Endodermal cell (in vitro differentiated cells): ENCODE measurements around the gene PHOSPHO2. TPM values are rescaled to one million over a fixed set of nuclear protein-coding genes. Genes with fewer than 3 reads are reported as not detected.

Experiments
- DNase-seq: peaks from one replicate; pipeline ENCODE4 v3.0.0-alpha.2; 2017
- H3K27ac ChIP-seq: 2 replicates; pipeline ENCODE4 v1.5.1; 2013; ENCODE audit warnings: mild to moderate bottlenecking, low read depth, low read length, moderate library complexity
- H3K27me3 ChIP-seq: 2 replicates; pipeline ENCODE4 v1.6.1; 2013; ENCODE audit warnings: mild to moderate bottlenecking, low read length, moderate library complexity; ENCODE audit not compliant: insufficient read depth, control insufficient read depth, poor library complexity, severe bottlenecking
- H3K36me3 ChIP-seq: 2 replicates; pipeline ENCODE4 v1.7.0; 2013; ENCODE audit warnings: mild to moderate bottlenecking, low read length, moderate library complexity; ENCODE audit not compliant: control insufficient read depth, insufficient read depth
- H3K4me1 ChIP-seq: one replicate; pipeline ENCODE4 v1.7.0; 2013; ENCODE audit warnings: low read length; ENCODE audit not compliant: control insufficient read depth, insufficient read depth
- H3K4me3 ChIP-seq: 2 replicates; pipeline ENCODE4 v1.5.1; 2013; ENCODE audit warnings: mild to moderate bottlenecking, low read length, moderate library complexity
- H3K9ac ChIP-seq: 2 replicates; pipeline ENCODE4 v1.6.1; 2013; ENCODE audit warnings: mild to moderate bottlenecking, low read length, moderate library complexity; ENCODE audit not compliant: poor library complexity, severe bottlenecking; ENCODE audit errors: extremely low read depth
- H3K9me3 ChIP-seq: 2 replicates; pipeline ENCODE4 v1.6.1; 2013; ENCODE audit warnings: mild to moderate bottlenecking, low read length, moderate library complexity; ENCODE audit not compliant: control insufficient read depth
- H3K27ac Mint-ChIP-seq: 2 replicates; pipeline ENCODE4 v1.8.0; 2020; ENCODE audit warnings: mixed read lengths
- H3K27me3 Mint-ChIP-seq: 2 replicates; pipeline ENCODE4 v1.8.0; 2021; ENCODE audit warnings: mild to moderate bottlenecking, mixed read lengths; ENCODE audit not compliant: insufficient read depth
- H3K36me3 Mint-ChIP-seq: 2 replicates; pipeline ENCODE4 v1.8.0; 2020; ENCODE audit warnings: low read depth, mixed read lengths
- H3K4me1 Mint-ChIP-seq: 2 replicates; pipeline ENCODE4 v1.8.0; 2020; ENCODE audit warnings: mixed read lengths
- H3K4me3 Mint-ChIP-seq: 2 replicates; pipeline ENCODE4 v1.8.0; 2020; ENCODE audit warnings: mild to moderate bottlenecking, moderate library complexity, mixed read lengths
- H3K9me3 Mint-ChIP-seq: 2 replicates; pipeline ENCODE4 v1.8.0; 2020; ENCODE audit warnings: mild to moderate bottlenecking, mixed read lengths
- WGBS, 2 experiments: methylation state at CpG; one replicate each; pipeline versions ENCODE4 v1.1.5 to v1.1.7; 2013; ENCODE audit warnings: missing lambda C conversion rate in 2 of 2, mixed read lengths in 1 of 2; ENCODE audit not compliant: insufficient coverage in 1 of 2, insufficient read length in 1 of 2; 5-methylcytosine and 5-hydroxymethylcytosine counted together
- total RNA-seq, 2 donors: library from RNA; stranded (reverse); fragmentation: NEBNext Ultra II Directional in 1 of 2; extraction: Animal tissue kit (Norgen Biotek cat#: 25700) in 1 of 2; gene quantifications; 2 replicates in 1 of 2; 3 replicates in 1 of 2; pipeline ENCODE4 v1.2.1, GENCODE V29; 2021
- TF ChIP-seq, protein P1 (sequence below): fragments of 200-600 bp; sonication (generic); conservative IDR thresholded peaks from 2 replicates; pipeline ENCODE4 v1.5.0; 2021; ENCODE audit warnings: antibody characterized with exemption, mild to moderate bottlenecking

PHOSPHO2 gene
- total RNA-seq, 2 donors from 2014 or later: 6.3 to 7.3 TPM

DNA sequence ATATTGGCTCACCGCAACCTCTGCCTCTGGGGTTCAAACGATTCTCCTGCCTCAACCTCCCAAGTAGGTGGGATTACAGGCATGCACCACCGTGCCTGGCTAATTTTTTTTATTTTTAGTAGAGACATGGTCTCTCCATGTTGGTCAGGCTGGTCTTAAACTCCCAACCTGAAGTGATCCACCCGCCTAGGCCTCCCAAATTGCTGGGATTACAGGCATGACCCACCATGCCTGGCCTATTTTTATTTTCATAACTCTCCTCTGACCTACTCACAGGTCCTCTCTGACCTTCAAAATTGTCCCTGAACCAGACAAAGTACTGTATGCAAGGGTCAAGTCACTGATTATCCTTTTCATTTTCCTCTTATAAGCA, 23.4 kb downstream of the PHOSPHO2 start:
- DNase-seq: no peak
- Histone ChIP-seq H3K4me3 (no peak overlapping the region), H3K4me1 (peaks cover 4% of the 10 kb centered on the region), H3K9ac (no peak overlapping the region), H3K36me3 (no peaks in the 10 kb centered on the region), H3K27me3 (no peaks in the 10 kb centered on the region), H3K27ac (no peak overlapping the region), H3K9me3 (no peaks in the 10 kb centered on the region)
- 86 to 92% methylated on average over 2 to 4 of the region's 4 CpGs for WGBS, 2 experiments
- TF ChIP-seq, protein P1, sequence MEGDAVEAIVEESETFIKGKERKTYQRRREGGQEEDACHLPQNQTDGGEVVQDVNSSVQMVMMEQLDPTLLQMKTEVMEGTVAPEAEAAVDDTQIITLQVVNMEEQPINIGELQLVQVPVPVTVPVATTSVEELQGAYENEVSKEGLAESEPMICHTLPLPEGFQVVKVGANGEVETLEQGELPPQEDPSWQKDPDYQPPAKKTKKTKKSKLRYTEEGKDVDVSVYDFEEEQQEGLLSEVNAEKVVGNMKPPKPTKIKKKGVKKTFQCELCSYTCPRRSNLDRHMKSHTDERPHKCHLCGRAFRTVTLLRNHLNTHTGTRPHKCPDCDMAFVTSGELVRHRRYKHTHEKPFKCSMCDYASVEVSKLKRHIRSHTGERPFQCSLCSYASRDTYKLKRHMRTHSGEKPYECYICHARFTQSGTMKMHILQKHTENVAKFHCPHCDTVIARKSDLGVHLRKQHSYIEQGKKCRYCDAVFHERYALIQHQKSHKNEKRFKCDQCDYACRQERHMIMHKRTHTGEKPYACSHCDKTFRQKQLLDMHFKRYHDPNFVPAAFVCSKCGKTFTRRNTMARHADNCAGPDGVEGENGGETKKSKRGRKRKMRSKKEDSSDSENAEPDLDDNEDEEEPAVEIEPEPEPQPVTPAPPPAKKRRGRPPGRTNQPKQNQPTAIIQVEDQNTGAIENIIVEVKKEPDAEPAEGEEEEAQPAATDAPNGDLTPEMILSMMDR: no peak
- Mint-ChIP-seq H3K4me3 (no peak overlapping the region), H3K9me3 (no peaks in the 10 kb centered on the region), H3K27ac (no peak overlapping the region), H3K27me3 (no peaks in the 10 kb centered on the region), H3K4me1 (peaks cover 10% of the 10 kb centered on the region), H3K36me3 (no peaks in the 10 kb centered on the region)

- no peaks in the 10 kb centered on the region for H3K36me3 Mint-ChIP-seq
- no peaks in the 10 kb centered on the region for H3K27me3 Mint-ChIP-seq
- no peak overlapping the region for H3K4me3 ChIP-seq
- H3K4me1 Mint-ChIP-seq: peaks cover 10% of the 10 kb centered on the region
- no peak overlapping the region for H3K27ac Mint-ChIP-seq
- TF ChIP-seq, protein P1: no peak
- no peaks in the 10 kb centered on the region for H3K27me3 ChIP-seq
- 92% methylated on average over 2 of the region's 2 CpGs; no CpG with 5 or more reads in 1 of the 2 experiments for WGBS, 2 experiments
- no peaks in the 10 kb centered on the region for H3K9me3 ChIP-seq
- H3K36me3 ChIP-seq: no peaks in the 10 kb centered on the region
- H3K4me3 Mint-ChIP-seq: no peak overlapping the region
- H3K4me1 ChIP-seq: peaks cover 4% of the 10 kb centered on the region
- no peak overlapping the region for H3K27ac ChIP-seq
- no peak for DNase-seq
- H3K9me3 Mint-ChIP-seq: no peaks in the 10 kb centered on the region
- H3K9ac ChIP-seq: no peak overlapping the region
Observed at GRCh38 chr2:169718930-169719504, 24.7 kb downstream of the PHOSPHO2 start.

DNA sequence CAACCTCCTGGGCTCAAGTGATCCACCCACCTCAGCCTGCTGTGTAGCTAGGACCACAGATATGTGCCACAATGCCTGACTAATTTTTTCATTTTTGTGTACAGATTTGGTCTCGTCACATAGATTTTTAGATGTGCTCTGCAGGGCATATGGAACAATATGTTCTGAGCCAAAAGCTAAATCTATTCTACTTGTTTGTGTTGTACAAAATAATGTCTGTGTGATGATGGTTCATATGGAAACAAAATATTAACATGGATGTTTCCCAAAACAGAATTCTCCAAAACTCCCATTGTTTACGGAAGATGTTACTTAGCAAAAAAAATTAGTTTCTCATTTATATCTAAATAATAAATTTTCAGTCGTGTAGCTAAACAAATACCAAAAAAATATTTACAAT, 26.7 kb downstream of the PHOSPHO2 start:
- no peaks in the 10 kb centered on the region for H3K27me3 ChIP-seq
- no peaks in the 10 kb centered on the region for H3K9me3 Mint-ChIP-seq
- 95 to 100% methylated on average over 2 to 3 of the region's 3 CpGs for WGBS, 2 experiments
- H3K4me3 ChIP-seq: no peak overlapping the region
- TF ChIP-seq, protein P1: no peak
- H3K4me3 Mint-ChIP-seq: no peak overlapping the region
- H3K9ac ChIP-seq: no peak overlapping the region
- H3K9me3 ChIP-seq: no peaks in the 10 kb centered on the region
- H3K4me1 ChIP-seq: peaks cover 2% of the 10 kb centered on the region
- H3K27me3 Mint-ChIP-seq: no peaks in the 10 kb centered on the region
- H3K36me3 ChIP-seq: no peaks in the 10 kb centered on the region
- no peak for DNase-seq
- H3K27ac Mint-ChIP-seq: no peak overlapping the region
- H3K27ac ChIP-seq: no peak overlapping the region
- peaks cover 2% of the 10 kb centered on the region for H3K4me1 Mint-ChIP-seq
- H3K36me3 Mint-ChIP-seq: no peaks in the 10 kb centered on the region
